Smooth muscle cell (in vitro differentiated cells): Measurements from ENCODE around the gene OTOP2. TPM values are rescaled to one million over a fixed set of nuclear protein-coding genes. Genes with fewer than 3 reads are reported as not detected.
"Not testable (repeated sequence)": the region's sequence is repeated elsewhere in the genome, so short reads cannot be mapped to it uniquely, and the experiment has no call there.

Experiments
- DNase-seq: peaks from one replicate; lab custom pipeline; 2025; ENCODE audit not compliant: unreplicated experiment; lab: John Stamatoyannopoulos, UW
- H2AFZ ChIP-seq: fragments of 200-600 bp; sonication (generic); 2 replicates; pipeline ENCODE4 v1.6.0; 2016; ENCODE audit warnings: antibody characterized with exemption, low read depth, mild to moderate bottlenecking
- H3F3A ChIP-seq: fragments of 200-600 bp; sonication (generic); 2 replicates; pipeline ENCODE4 v1.6.0; 2017; ENCODE audit warnings: antibody characterized with exemption, low read depth
- H3K27ac ChIP-seq: fragments of 200-600 bp; sonication (generic); 2 replicates; pipeline ENCODE4 v1.5.1; 2016; ENCODE audit warnings: low read depth, mild to moderate bottlenecking
- H3K27me3 ChIP-seq: fragments of 200-600 bp; sonication (generic); 2 replicates; pipeline ENCODE4 v1.6.1; 2016; ENCODE audit warnings: low read depth, mild to moderate bottlenecking
- H3K36me3 ChIP-seq: fragments of 200-600 bp; sonication (generic); 2 replicates; pipeline ENCODE4 v1.5.1; 2016; ENCODE audit warnings: low read depth
- H3K4me1 ChIP-seq: fragments of 200-600 bp; sonication (generic); 2 replicates; pipeline ENCODE4 v1.5.1; 2016; ENCODE audit warnings: low read depth
- H3K4me2 ChIP-seq: fragments of 200-600 bp; sonication (generic); 2 replicates; pipeline ENCODE4 v1.6.0; 2016; ENCODE audit warnings: mild to moderate bottlenecking
- H3K4me3 ChIP-seq: fragments of 200-600 bp; sonication (generic); 2 replicates; pipeline ENCODE4 v1.5.1; 2016; ENCODE audit warnings: mild to moderate bottlenecking
- H3K79me2 ChIP-seq: fragments of 200-600 bp; sonication (generic); 2 replicates; pipeline ENCODE4 v1.6.0; 2016; ENCODE audit warnings: low read depth, mild to moderate bottlenecking
- H3K9ac ChIP-seq: fragments of 200-600 bp; sonication (generic); 2 replicates; pipeline ENCODE4 v1.6.0; 2016; ENCODE audit warnings: low read depth
- H3K9me3 ChIP-seq: fragments of 200-600 bp; sonication (generic); replicated peaks from 2 replicates; pipeline ENCODE4 v1.5.1; 2016; ENCODE audit warnings: low read depth
- H4K20me1 ChIP-seq: fragments of 200-600 bp; sonication (generic); 2 replicates; pipeline ENCODE4 v1.6.0; 2016; ENCODE audit warnings: low read depth
- CTCF ChIP-seq: fragments of 200-600 bp; sonication (generic); IDR thresholded peaks from 2 replicates; pipeline ENCODE4 v1.5.1; 2017; ENCODE audit warnings: borderline replicate concordance, mild to moderate bottlenecking, antibody characterized with exemption; ENCODE audit not compliant: insufficient read depth, poor library complexity, severe bottlenecking
- WGBS: methylation state at CpG from one replicate; pipeline ENCODE4 v1.1.7; 2016; ENCODE audit warnings: low lambda C conversion rate; 5-methylcytosine and 5-hydroxymethylcytosine counted together
- polyA plus RNA-seq: library from polyadenylated mRNA; unstranded; fragments of >200 nt; fragmentation: Nextera tagmentation; extraction: Ambion mirVana; gene quantifications from 2 replicates; pipeline ENCODE4 v1.2.1, GENCODE V29; 2016
- total RNA-seq: library from RNA; depleted of rRNA; stranded (reverse); fragments of >200 nt; gene quantifications from 2 replicates; pipeline ENCODE4 v1.2.3, GENCODE V29; 2014

Gene OTOP2
- total and polyA plus RNA-seq, 2 experiments from 2014 or later = not detected

DNA sequence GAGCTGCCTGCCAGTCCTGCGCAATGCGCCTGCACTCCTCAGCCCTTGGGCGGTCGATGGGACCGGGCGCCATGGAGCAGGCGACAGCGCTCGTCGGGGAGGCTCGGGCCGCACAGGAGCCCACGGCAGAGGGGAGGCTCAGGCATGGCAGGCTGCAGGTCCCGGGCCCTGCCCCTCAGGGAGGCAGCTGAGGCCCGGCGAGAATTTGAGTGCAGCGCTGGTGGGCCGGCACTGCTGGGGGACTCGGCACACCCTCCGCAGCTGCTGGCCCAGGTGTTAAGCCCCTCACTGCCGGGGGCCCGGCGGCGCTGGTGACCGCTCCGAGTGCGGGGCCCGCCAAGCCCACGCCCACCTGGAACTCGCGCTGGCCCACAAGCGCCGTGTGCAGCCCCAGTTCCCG, 17.1 kb upstream of the OTOP2 start:
- H3K9ac ChIP-seq = no peak overlapping the region
- no peaks in the 10 kb centered on the region for H3K27me3 ChIP-seq
- 94% methylated on average over 23 of the region's 34 CpGs for whole genome bisulfite sequencing
- TF ChIP-seq CTCF = no peak
- no peaks in the 10 kb centered on the region for H3K79me2 ChIP-seq
- H3K4me1 ChIP-seq = no peaks in the 10 kb centered on the region
- no peak for DNase-seq
- H3K4me2 ChIP-seq = no peak overlapping the region
- H3K36me3 ChIP-seq = no peaks in the 10 kb centered on the region
- H3K27ac ChIP-seq = no peak overlapping the region
- H3K4me3 ChIP-seq = no peak overlapping the region
- no peak overlapping the region for H2AFZ ChIP-seq
- no peaks in the 10 kb centered on the region for H4K20me1 ChIP-seq
- H3K9me3 ChIP-seq = no peaks in the 10 kb centered on the region
- H3F3A ChIP-seq = no peaks in the 10 kb centered on the region

DNA sequence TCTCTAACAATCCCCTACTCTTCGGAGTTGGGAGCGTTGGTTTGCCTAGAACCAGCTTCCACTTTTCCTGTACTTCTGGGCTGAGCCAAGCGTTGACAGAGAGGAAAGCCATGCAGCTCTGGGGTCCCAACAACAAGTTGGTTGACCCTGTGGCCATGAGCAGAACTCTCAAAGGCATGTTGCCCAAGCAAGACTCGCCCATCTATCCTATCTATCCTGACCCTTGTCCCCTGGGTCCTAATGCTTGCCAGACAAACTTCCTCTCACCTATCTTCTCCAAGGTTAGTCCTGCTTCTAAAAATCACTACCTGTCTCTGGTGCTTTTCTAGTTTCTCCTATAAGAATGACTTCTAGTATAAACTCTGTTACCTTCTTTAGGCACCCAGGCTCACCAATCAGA, 15.0 kb upstream of the OTOP2 start:
- H3K9ac ChIP-seq, H3F3A ChIP-seq, DNase-seq, H3K4me1 ChIP-seq, H2AFZ ChIP-seq, H3K9me3 ChIP-seq, H3K36me3 ChIP-seq, H3K4me2 ChIP-seq, H3K27ac ChIP-seq, H3K79me2 ChIP-seq, H3K27me3 ChIP-seq, H4K20me1 ChIP-seq, H3K4me3 ChIP-seq: not testable (repeated sequence)
- 65% methylated on average over 4 of the region's 4 CpGs for WGBS

DNA sequence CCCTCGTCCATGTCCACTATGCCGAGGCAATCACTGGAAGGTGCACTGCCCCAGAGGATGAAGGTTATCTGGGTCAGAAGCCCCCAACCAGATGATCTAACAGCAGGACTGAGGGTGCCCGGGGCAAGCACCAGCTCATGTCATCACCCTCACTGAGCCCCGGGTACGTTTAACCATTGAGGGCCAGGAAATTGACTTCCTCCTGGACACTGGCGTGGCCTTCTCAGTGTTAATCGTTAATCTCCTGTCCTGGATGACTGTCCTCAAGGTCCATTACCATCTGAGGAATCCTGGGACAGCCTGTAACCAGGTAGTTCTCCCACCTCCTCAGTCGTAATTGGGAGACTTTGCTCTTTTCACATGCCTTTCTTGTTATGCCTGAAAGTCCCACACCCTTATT, 12.7 kb upstream of the OTOP2 start:
- not testable (repeated sequence) for H3K4me2 ChIP-seq, H3K36me3 ChIP-seq, H3K27me3 ChIP-seq, H3F3A ChIP-seq, H3K9me3 ChIP-seq, H2AFZ ChIP-seq, H3K4me1 ChIP-seq, H3K27ac ChIP-seq, H3K9ac ChIP-seq, H4K20me1 ChIP-seq, H3K4me3 ChIP-seq, DNase-seq, H3K79me2 ChIP-seq
- WGBS = 81% methylated on average over 8 of the region's 8 CpGs

- 94% methylated on average over 13 of the region's 13 CpGs for WGBS
- TF ChIP-seq CTCF = no peak
Observed at GRCh38 chr17:74916136-74916850, 7.8 kb upstream of the OTOP2 start.

GRCh38 chr17:74916851-74917199, 7.2 kb upstream of the OTOP2 start:
- Histone ChIP-seq H3K4me3 (no peak overlapping the region), H3K9ac (no peak overlapping the region), H3K36me3 (no peaks in the 10 kb centered on the region), H3K9me3 (no peaks in the 10 kb centered on the region), H4K20me1 (no peaks in the 10 kb centered on the region), H2AFZ (no peak overlapping the region), H3K4me2 (no peak overlapping the region), H3K4me1 (no peaks in the 10 kb centered on the region), H3F3A (no peaks in the 10 kb centered on the region), H3K27me3 (no peaks in the 10 kb centered on the region), H3K79me2 (no peaks in the 10 kb centered on the region), H3K27ac (no peak overlapping the region)
- DNase-seq = no peak
- 97% methylated on average over 11 of the region's 11 CpGs for WGBS
- no peak for TF ChIP-seq CTCF

More at GRCh38 chr17:74916136-74916850, 7.8 kb upstream of the OTOP2 start:
- Histone ChIP-seq H3K4me2 (no peak overlapping the region), H3K4me1 (no peaks in the 10 kb centered on the region), H3F3A (no peaks in the 10 kb centered on the region), H3K79me2 (no peaks in the 10 kb centered on the region), H3K27me3 (no peaks in the 10 kb centered on the region), H4K20me1 (no peaks in the 10 kb centered on the region), H3K4me3 (no peak overlapping the region), H3K9ac (no peak overlapping the region), H3K9me3 (no peaks in the 10 kb centered on the region), H2AFZ (no peak overlapping the region), H3K36me3 (no peaks in the 10 kb centered on the region), H3K27ac (no peak overlapping the region)
- no peak for DNase-seq
